GM19023 (cell line): ENCODE measurements around the gene LHFPL2.

Experiments used
- ATAC-seq: cut with Tn5 transposase; IDR thresholded peaks from one replicate; pipeline ENCODE4 v1.9.1; 2021; ENCODE audit warnings: mild to moderate bottlenecking, moderate library complexity; ENCODE audit not compliant: unreplicated experiment

LHFPL2 gene

GRCh38 chr5:78533356-78533755 is 115.2 kb downstream of the LHFPL2 start:
- ATAC-seq: no peak

GRCh38 chr5:78530342-78531096 is 118.1 kb downstream of the LHFPL2 start:
- ATAC-seq: no peak

- ATAC-seq: no peak
Measured at GRCh38 chr5:78527925-78528324, 120.6 kb downstream of the LHFPL2 start.

GRCh38 chr5:78527054-78527859 is 121.3 kb downstream of the LHFPL2 start:
- no peak for ATAC-seq

GRCh38 chr5:78526049-78526525 is 122.5 kb downstream of the LHFPL2 start:
- no peak for ATAC-seq

DNA sequence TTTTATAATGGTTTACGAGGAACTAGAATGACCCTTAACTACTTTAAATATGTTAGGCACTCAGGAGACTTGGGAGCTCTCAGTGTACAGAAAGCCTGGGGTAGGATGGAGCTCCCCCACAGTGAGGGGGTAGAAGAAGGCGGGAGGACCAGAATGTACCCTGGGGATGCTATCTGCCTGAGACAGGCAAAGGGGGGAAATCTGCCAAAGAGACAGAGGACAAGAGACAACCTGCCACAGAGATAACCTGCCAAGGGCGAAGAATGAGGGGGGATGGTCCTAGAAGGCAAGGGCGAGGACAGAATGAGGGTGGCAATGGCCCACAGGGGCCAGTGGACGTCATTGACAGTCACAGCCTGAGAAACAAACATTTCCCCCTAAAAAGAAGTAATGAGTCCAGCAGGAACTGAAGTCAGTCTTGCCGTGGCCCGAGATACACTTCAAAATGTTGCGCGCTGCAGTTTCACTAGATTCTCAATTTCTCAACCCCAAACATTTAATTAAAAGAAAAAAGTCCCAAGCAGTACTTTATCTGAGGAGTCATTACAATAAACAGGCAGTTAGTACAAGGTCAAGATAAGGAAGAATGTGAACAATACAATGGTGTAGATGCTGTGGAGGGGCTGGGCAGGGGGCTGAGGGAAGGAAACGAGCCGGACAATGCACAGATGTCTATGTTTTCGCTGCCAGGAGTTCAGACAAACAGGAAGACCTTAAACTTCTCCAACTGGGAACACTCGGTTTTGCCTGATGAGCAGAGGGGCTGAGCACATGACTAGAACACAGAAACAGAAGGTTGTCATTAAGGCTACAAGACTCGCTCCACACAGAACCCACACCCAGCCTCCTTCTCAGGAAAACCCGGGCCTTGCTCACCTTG is 125.0 kb downstream of the LHFPL2 start:
- ATAC-seq: no peak

GRCh38 chr5:78522476-78523260 is 125.9 kb downstream of the LHFPL2 start:
- no peak for ATAC-seq

- ATAC-seq: no peak
Measured at GRCh38 chr5:78521455-78521854, 127.1 kb downstream of the LHFPL2 start.

GRCh38 chr5:78519198-78519941 is 129.2 kb downstream of the LHFPL2 start:
- ATAC-seq: no peak

- no peak for ATAC-seq
Measured at GRCh38 chr5:78518365-78519197, 130.0 kb downstream of the LHFPL2 start.

GRCh38 chr5:78515670-78516069 is 132.9 kb downstream of the LHFPL2 start:
- ATAC-seq: no peak

- no peak for ATAC-seq
Measured at GRCh38 chr5:78514427-78515330, 133.9 kb downstream of the LHFPL2 start.

DNA sequence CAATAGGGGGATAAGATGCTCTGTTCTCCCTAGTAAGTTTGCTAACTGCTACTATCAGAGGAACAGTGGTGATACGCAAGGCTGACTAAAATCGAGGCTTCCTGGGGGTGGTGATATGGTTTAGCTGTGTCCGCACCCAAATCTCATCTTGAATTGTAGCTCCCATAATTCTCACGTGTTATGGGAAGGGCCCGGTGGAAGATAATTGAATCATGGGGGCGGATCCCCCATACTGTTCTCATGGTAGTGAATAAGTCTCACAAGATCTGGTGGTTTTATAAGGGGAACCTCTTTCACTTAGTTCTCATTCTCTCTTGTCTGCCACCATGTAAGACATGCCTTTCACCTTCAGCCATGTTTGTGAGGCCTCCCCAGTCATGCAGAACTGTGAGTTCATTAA is 135.1 kb downstream of the LHFPL2 start:
- no peak for ATAC-seq

- ATAC-seq: no peak
Measured at GRCh38 chr5:78512435-78512834, 136.1 kb downstream of the LHFPL2 start.

GRCh38 chr5:78511121-78511906 is 137.3 kb downstream of the LHFPL2 start:
- no peak for ATAC-seq

GRCh38 chr5:78509884-78510769 is 138.4 kb downstream of the LHFPL2 start:
- peak; percentile 87 for ATAC-seq
